Measurements from ENCODE around the gene VCP.

GRCh38 chr9:35114840-35115628 lies 42.6 kb upstream of the VCP start:
- no peak for TF ChIP-seq POLR2A (IDR thresholded peaks at IDR 0.05)
- no peak for TF ChIP-seq CTCF (IDR thresholded peaks at IDR 0.05 in 4 of 5, conservative IDR thresholded peaks at IDR 0.05 in 1 of 5)

Measured in gastrocnemius medialis (tissue), 4 donors.